ENCODE data around the gene RBPMS2. TPM values are rescaled to one million over a fixed set of nuclear protein-coding genes. Genes with fewer than 3 reads are reported as not detected.

RBPMS2 gene
- total RNA-seq, 2 experiments from 2014 or later, result 0.10 TPM; not detected in 1

- POLR2A ChIA-PET, result no interaction called here
- CTCF ChIA-PET, result interaction anchor here (0.7 to 1.6 kb wide), 4 partner anchors 16 to 152 kb away, joined by 3 to 5 read pairs (median 4); no protein-coding TSS in a partner anchor
- Mint-ChIP-seq H3K4me3 (no peak overlapping the region), H3K27ac (no peak overlapping the region), H3K27me3 (no peaks in the 10 kb centered on the region), H3K4me1 (peaks cover 9% of the 10 kb centered on the region), H3K36me3 (ENCODE audit: low read depth) (no peaks in the 10 kb centered on the region), H3K9me3 (no peaks in the 10 kb centered on the region)
- no peak for DNase-seq
These were observed 12.4 kb downstream of the RBPMS2 start for GRCh38 chr15:64763021-64763420.

- H3K4me3 Mint-ChIP-seq, result no peak overlapping the region
- no peaks in the 10 kb centered on the region for H3K9me3 Mint-ChIP-seq
- no peaks in the 10 kb centered on the region for H3K36me3 Mint-ChIP-seq (ENCODE audit: low read depth)
- ChIA-PET CTCF (interaction anchor here (0.7 to 1.6 kb wide), 2 partner anchors 17 to 42 kb away, joined by 3 to 5 read pairs; no protein-coding TSS in a partner anchor), POLR2A (no interaction called here)
- no peak overlapping the region for H3K27ac Mint-ChIP-seq
- DNase-seq, result no peak
- no peaks in the 10 kb centered on the region for H3K27me3 Mint-ChIP-seq
- H3K4me1 Mint-ChIP-seq, result peaks cover 4% of the 10 kb centered on the region
These were observed 12.8 kb downstream of the RBPMS2 start for GRCh38 chr15:64762546-64762945.

- H3K27me3 Mint-ChIP-seq, result no peaks in the 10 kb centered on the region
- H3K4me1 Mint-ChIP-seq, result no peaks in the 10 kb centered on the region
- no peak overlapping the region for H3K4me3 Mint-ChIP-seq
- ChIA-PET CTCF (interaction anchor here (0.5 kb wide), 1 partner anchor 9 kb away, joined by 3 read pairs; no protein-coding TSS in a partner anchor), POLR2A (no interaction called here)
- no peak overlapping the region for H3K27ac Mint-ChIP-seq
- no peaks in the 10 kb centered on the region for H3K9me3 Mint-ChIP-seq
- no peaks in the 10 kb centered on the region for H3K36me3 Mint-ChIP-seq (ENCODE audit: low read depth)
- DNase-seq, result no peak
These were observed 14.2 kb downstream of the RBPMS2 start for GRCh38 chr15:64761156-64761555.

DNA sequence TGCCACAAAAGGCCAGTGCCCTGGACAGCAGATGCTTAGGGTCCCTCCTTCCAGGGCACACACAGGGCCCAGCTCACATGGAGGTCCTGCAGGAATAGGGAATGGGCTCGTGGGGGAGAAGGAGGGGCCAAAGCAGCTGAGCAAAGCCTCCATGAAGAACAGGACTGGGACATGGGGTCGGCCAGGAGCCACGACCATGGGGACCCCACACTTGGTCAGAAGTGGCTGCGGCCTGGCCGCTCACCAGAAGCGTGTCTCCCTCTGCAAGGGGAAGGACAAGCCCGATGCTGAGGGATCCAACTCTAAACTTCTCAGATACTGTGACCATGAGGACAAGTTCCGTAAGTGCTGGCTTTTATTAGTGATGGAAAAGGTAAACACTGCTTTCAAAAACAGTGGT lies 15.3 kb downstream of the RBPMS2 start:
- Mint-ChIP-seq H3K27ac (no peak overlapping the region), H3K4me3 (no peak overlapping the region), H3K27me3 (no peaks in the 10 kb centered on the region), H3K9me3 (no peaks in the 10 kb centered on the region), H3K36me3 (ENCODE audit: low read depth) (no peaks in the 10 kb centered on the region), H3K4me1 (no peaks in the 10 kb centered on the region)
- CTCF ChIA-PET, result no interaction called here
- DNase-seq, result no peak
- POLR2A ChIA-PET, result no interaction called here

- Mint-ChIP-seq H3K27ac (peak overlapping the region; percentile 13), H3K27me3 (peaks cover under 1% of the 10 kb centered on the region), H3K4me1 (no peaks in the 10 kb centered on the region), H3K4me3 (no peak overlapping the region), H3K36me3 (ENCODE audit: low read depth) (no peaks in the 10 kb centered on the region), H3K9me3 (no peaks in the 10 kb centered on the region)
- CTCF ChIA-PET, result interaction anchor here (0.6 kb wide), 1 partner anchor 312 kb away, joined by 3 read pairs; no protein-coding TSS in a partner anchor
- POLR2A ChIA-PET, result interaction anchor here (0.6 kb wide), 1 partner anchor 13 kb away, joined by 3 read pairs; no protein-coding TSS in a partner anchor
- DNase-seq, result no peak
These were observed 19.9 kb downstream of the RBPMS2 start for GRCh38 chr15:64755427-64755940.

GRCh38 chr15:64754663-64755426 lies 20.5 kb downstream of the RBPMS2 start:
- no peaks in the 10 kb centered on the region for H3K9me3 Mint-ChIP-seq
- no peaks in the 10 kb centered on the region for H3K36me3 Mint-ChIP-seq (ENCODE audit: low read depth)
- H3K27me3 Mint-ChIP-seq, result peaks cover 2% of the 10 kb centered on the region
- no peak overlapping the region for H3K4me3 Mint-ChIP-seq
- ChIA-PET CTCF (interaction anchor here (0.6 to 0.7 kb wide), 2 partner anchors 312 to 702 kb away, joined by 3 read pairs; no protein-coding TSS in a partner anchor), POLR2A (interaction anchor here (0.6 kb wide), 1 partner anchor 12 kb away, joined by 3 read pairs; no protein-coding TSS in a partner anchor)
- peak overlapping the region; percentile 9 for H3K27ac Mint-ChIP-seq
- no peaks in the 10 kb centered on the region for H3K4me1 Mint-ChIP-seq
- DNase-seq, result no peak

DNA sequence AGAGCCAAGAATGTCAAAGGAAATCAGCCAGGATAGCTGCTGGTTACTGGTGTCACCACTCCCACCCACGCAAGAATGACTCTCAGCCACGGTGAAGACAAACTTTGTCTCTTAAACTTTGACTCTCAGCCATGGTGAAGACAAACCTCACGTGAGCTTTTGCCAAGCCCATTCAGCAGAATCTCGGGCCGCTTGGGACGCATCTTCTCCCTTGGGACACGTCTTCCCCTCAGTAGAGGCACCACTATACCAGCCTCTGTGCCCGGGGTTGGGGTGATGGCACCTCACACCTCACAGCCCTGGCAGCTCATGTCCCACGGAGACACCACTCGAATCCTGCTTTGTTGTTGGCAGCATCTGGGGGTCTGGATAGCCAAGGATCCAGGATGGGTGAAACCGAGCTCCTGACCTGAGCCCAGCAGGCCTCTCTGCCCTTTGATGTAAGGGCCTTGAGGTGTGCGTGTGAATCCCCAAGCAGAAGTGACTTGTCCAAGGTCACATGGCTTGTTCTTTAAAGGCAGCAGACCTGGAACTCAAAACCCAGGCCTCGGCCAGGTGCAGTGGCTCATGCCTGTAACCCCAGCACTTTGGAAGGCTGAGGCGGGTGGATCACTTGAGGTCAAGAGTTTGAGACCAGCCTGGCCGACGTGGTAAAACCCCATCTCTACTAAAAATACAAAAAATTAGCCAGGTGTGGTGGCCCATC lies 21.8 kb downstream of the RBPMS2 start:
- CTCF ChIA-PET, result interaction anchor here (0.7 kb wide), 1 partner anchor 703 kb away, joined by 3 read pairs; no protein-coding TSS in a partner anchor
- peaks cover 2% of the 10 kb centered on the region for H3K27me3 Mint-ChIP-seq
- POLR2A ChIA-PET, result no interaction called here

GRCh38 chr15:64751464-64751863 lies 23.9 kb downstream of the RBPMS2 start:
- no peak for DNase-seq
- Mint-ChIP-seq H3K4me3 (no peak overlapping the region), H3K4me1 (no peaks in the 10 kb centered on the region), H3K27me3 (peaks cover 2% of the 10 kb centered on the region), H3K27ac (no peak overlapping the region), H3K36me3 (ENCODE audit: low read depth) (no peaks in the 10 kb centered on the region), H3K9me3 (no peaks in the 10 kb centered on the region)
- ChIA-PET POLR2A (no interaction called here), CTCF (interaction anchor here (1.6 kb wide), 1 partner anchor 20 kb away, joined by 3 read pairs; no protein-coding TSS in a partner anchor)

More for the DNA sequence above, 21.8 kb downstream of the RBPMS2 start:
- Mint-ChIP-seq H3K4me3 (no peak overlapping the region), H3K9me3 (no peaks in the 10 kb centered on the region), H3K4me1 (no peaks in the 10 kb centered on the region), H3K36me3 (ENCODE audit: low read depth) (no peaks in the 10 kb centered on the region), H3K27ac (no peak overlapping the region)
- DNase-seq, result no peak

DNA sequence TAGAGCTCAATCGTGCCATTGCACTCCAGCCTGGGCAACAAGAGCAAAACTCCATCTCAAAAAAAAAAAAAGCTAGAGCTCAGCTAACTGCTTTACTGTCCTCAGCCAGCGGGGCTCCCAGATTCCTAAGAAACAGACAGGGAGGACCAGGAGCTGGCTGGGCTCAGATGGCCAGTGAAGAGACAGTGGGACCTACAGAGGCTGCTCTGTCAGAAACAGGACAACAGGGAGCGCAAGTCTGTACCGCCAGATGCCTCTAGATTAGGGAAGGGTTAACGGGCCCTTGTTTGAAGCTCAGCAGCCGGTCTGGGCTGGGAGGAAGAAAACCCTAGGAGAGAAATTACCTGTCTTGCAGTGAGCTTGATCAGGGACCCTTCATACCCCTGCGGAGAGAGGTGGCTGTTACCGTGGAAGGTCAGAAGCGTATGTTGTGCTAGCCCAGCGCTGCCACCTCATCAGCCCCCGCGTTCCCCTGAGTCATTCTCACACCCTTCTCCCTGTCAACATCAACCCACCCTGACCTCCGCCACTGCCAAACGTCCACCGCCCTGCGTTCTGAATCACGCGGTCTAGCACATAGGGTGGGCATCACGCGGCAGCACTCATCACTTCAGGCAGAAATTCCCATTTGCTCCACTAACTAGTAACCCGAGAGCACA lies 25.3 kb downstream of the RBPMS2 start:
- ChIA-PET CTCF (interaction anchor here (0.6 to 1.6 kb wide), 2 partner anchors 22 to 29 kb away, joined by 3 to 4 read pairs; no protein-coding TSS in a partner anchor), POLR2A (no interaction called here)
- DNase-seq, result no peak
- peaks cover 9% of the 10 kb centered on the region for H3K27me3 Mint-ChIP-seq
- H3K4me1 Mint-ChIP-seq, result no peaks in the 10 kb centered on the region
- no peak overlapping the region for H3K4me3 Mint-ChIP-seq
- no peak overlapping the region for H3K27ac Mint-ChIP-seq
- H3K9me3 Mint-ChIP-seq, result no peaks in the 10 kb centered on the region
- H3K36me3 Mint-ChIP-seq (ENCODE audit: low read depth), result no peaks in the 10 kb centered on the region

GRCh38 chr15:64749167-64749566 lies 26.2 kb downstream of the RBPMS2 start:
- Mint-ChIP-seq H3K9me3 (no peaks in the 10 kb centered on the region), H3K27ac (no peak overlapping the region), H3K27me3 (peaks cover 9% of the 10 kb centered on the region), H3K36me3 (ENCODE audit: low read depth) (no peaks in the 10 kb centered on the region), H3K4me1 (no peaks in the 10 kb centered on the region), H3K4me3 (no peak overlapping the region)
- CTCF ChIA-PET, result no interaction called here
- DNase-seq, result no peak
- POLR2A ChIA-PET, result interaction anchor here (0.7 kb wide), 1 partner anchor 11 kb away, joined by 3 read pairs; no protein-coding TSS in a partner anchor

DNA sequence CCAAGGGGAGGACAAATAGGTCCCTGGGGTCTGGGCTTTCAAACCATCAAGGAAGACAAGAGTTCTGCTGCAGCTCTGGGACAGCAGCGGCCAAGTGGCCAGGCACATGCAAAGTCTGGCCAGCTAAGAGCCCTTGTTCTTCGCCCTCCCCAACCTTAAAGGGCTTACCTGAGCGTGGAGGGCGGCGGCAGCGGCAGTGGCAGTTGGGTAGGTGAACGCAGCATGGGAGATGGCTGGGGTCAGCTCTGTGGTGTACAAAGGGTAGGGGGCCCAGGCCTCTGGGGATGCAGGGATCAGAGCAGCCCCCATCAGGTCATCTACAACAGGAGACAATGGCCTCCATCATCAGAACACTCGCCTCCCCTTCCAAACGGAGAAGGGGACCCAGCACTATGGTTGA lies 27.1 kb downstream of the RBPMS2 start:
- Mint-ChIP-seq H3K27ac (no peak overlapping the region), H3K27me3 (peaks cover 9% of the 10 kb centered on the region), H3K9me3 (no peaks in the 10 kb centered on the region), H3K36me3 (ENCODE audit: low read depth) (no peaks in the 10 kb centered on the region), H3K4me3 (no peak overlapping the region), H3K4me1 (no peaks in the 10 kb centered on the region)
- CTCF ChIA-PET, result interaction anchor here (0.6 kb wide), 3 partner anchors 172 to 647 kb away, joined by 3 read pairs; no protein-coding TSS in a partner anchor
- no peak for DNase-seq
- POLR2A ChIA-PET, result interaction anchor here (0.7 kb wide), 1 partner anchor 10 kb away, joined by 3 read pairs; no protein-coding TSS in a partner anchor

DNA sequence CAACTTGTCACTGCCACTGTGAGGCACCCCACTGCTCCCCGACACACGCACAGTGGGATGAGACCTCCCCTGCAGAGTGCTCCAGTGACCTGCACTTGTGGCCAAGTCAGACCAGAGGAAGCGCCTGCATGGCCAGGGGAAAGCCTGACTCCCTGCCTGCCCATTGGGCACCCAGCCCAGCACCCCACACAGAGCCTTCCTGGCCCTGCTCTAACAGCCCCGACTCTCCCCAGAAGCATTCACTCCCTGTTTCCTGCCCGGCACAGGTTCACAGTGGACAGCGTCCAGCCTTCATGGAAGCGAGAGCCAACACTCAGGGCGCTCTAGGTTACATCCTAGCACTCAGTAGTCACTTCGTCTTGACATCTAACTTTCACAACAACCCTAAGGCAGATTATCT lies 27.8 kb downstream of the RBPMS2 start:
- H3K36me3 Mint-ChIP-seq (ENCODE audit: low read depth), result no peaks in the 10 kb centered on the region
- H3K4me3 Mint-ChIP-seq, result no peak overlapping the region
- H3K27ac Mint-ChIP-seq, result no peak overlapping the region
- H3K9me3 Mint-ChIP-seq, result no peaks in the 10 kb centered on the region
- CTCF ChIA-PET, result interaction anchor here (0.6 kb wide), 3 partner anchors 173 to 647 kb away, joined by 3 read pairs; no protein-coding TSS in a partner anchor
- POLR2A ChIA-PET, result no interaction called here
- H3K4me1 Mint-ChIP-seq, result no peaks in the 10 kb centered on the region
- DNase-seq, result no peak
- peaks cover 9% of the 10 kb centered on the region for H3K27me3 Mint-ChIP-seq
